ENCODE results near the gene VAV3. TPM values are rescaled to one million over a fixed set of nuclear protein-coding genes. Genes with fewer than 3 reads are reported as not detected.
"Not testable (repeated sequence)": the region's sequence is repeated elsewhere in the genome, so short reads cannot be mapped to it uniquely, and the experiment has no call there.

VAV3 gene
- total RNA-seq, 1 donor from 2014 or later: 4.8 TPM

- Histone ChIP-seq H3K4me3 (ENCODE audit: low read depth, low read length) (no peak overlapping the region), H3K27me3 (ENCODE audit: control insufficient read depth, insufficient read depth, low read length) (no peaks in the 10 kb centered on the region), H3K36me3 (ENCODE audit: control insufficient read depth, insufficient read depth, low read length) (no peaks in the 10 kb centered on the region)
- no peak for DNase-seq (ENCODE audit: low read depth)
- TF ChIP-seq CTCF (IDR thresholded peaks at IDR 0.05; ENCODE audit: insufficient read depth, low read length, poor library complexity, severe bottlenecking): no peak
Measured at GRCh38 chr1:107704911-107705310, 260.1 kb downstream of the VAV3 start.

DNA sequence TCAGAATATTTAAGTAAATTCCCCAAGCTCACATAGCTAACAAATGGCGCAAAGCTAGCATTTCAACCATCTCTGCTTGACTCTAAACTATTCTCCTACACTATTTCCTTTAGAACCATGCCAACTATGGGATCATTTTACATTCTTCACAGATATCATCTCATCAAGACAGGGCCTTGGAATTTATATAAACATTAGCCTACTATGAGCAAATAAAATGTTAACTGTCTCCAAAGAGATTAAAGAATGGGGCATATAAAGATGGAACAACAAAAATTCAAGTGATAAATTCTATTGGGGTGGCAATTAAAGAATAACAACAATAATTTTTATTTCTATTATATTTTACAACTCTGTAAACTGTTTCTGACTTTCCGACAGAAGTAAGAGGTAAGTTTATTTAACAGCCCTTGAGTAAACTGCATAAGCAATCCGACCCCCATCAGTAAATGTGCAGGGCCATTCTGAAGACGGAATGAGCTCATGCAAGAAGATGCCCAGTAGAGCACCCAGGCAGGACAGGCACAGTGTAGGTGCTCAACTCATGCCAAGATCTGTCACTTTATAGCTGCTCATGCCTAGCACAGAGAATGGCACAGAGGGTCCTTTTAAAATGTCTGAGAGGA lies 261.9 kb downstream of the VAV3 start:
- DNase-seq (ENCODE audit: low read depth): no peak
- H3K27me3 ChIP-seq (ENCODE audit: control insufficient read depth, insufficient read depth, low read length): no peaks in the 10 kb centered on the region
- TF ChIP-seq CTCF (IDR thresholded peaks at IDR 0.05; ENCODE audit: insufficient read depth, low read length, poor library complexity, severe bottlenecking): no peak
- H3K4me3 ChIP-seq (ENCODE audit: low read depth, low read length): no peak overlapping the region
- no peaks in the 10 kb centered on the region for H3K36me3 ChIP-seq (ENCODE audit: control insufficient read depth, insufficient read depth, low read length)

- not testable (repeated sequence) for H3K36me3 ChIP-seq (ENCODE audit: control insufficient read depth, insufficient read depth, low read length); H3K27me3 ChIP-seq (ENCODE audit: control insufficient read depth, insufficient read depth, low read length); H3K4me3 ChIP-seq (ENCODE audit: low read depth, low read length); DNase-seq (ENCODE audit: low read depth)
Measured at GRCh38 chr1:107700651-107701050, 264.3 kb downstream of the VAV3 start.

DNA sequence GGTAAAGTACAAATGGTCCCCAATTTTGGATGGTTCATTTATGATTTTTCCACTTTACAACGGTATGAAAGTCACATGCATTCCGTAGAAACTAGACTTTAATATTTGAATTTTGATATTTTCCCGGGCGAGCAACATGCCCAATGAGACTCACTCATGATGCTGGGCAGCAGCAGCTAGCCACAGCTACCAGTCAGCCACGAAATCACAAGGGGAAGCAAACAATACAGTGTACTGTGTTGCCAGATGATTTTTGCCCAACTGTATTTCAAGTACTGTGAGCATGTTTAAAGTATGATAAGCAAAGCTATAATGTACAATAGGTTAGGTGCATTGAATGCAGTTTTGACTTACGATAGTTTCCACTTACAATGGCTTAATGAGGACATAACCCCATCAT lies 266.8 kb downstream of the VAV3 start:
- H3K27me3 ChIP-seq (ENCODE audit: control insufficient read depth, insufficient read depth, low read length): no peaks in the 10 kb centered on the region
- no peaks in the 10 kb centered on the region for H3K36me3 ChIP-seq (ENCODE audit: control insufficient read depth, insufficient read depth, low read length)
- no peak for DNase-seq (ENCODE audit: low read depth)
- no peak for TF ChIP-seq CTCF (IDR thresholded peaks at IDR 0.05; ENCODE audit: insufficient read depth, low read length, poor library complexity, severe bottlenecking)
- H3K4me3 ChIP-seq (ENCODE audit: low read depth, low read length): no peak overlapping the region

DNA sequence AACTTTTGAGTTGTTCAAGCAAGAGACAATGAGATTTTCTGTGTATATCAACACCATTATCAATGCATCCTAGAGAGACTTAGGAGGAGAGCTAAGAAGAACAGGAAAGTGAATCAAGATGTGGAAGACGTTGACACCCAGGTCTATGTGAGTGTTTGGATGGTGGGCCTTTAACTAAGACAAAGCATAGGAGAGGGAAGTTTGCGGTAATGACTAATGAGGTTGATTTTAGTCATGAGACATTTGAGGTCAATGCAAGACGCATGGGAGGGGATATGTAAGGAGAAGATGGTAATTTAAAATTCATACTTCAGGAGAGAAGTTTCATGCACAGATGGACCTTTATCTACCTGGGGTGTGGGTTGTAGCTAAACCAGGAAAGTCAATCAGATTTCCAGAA lies 269.6 kb downstream of the VAV3 start:
- TF ChIP-seq CTCF (IDR thresholded peaks at IDR 0.05; ENCODE audit: insufficient read depth, low read length, poor library complexity, severe bottlenecking): no peak
- H3K36me3 ChIP-seq (ENCODE audit: control insufficient read depth, insufficient read depth, low read length): no peaks in the 10 kb centered on the region
- no peaks in the 10 kb centered on the region for H3K27me3 ChIP-seq (ENCODE audit: control insufficient read depth, insufficient read depth, low read length)
- H3K4me3 ChIP-seq (ENCODE audit: low read depth, low read length): no peak overlapping the region
- DNase-seq (ENCODE audit: low read depth): no peak

DNA sequence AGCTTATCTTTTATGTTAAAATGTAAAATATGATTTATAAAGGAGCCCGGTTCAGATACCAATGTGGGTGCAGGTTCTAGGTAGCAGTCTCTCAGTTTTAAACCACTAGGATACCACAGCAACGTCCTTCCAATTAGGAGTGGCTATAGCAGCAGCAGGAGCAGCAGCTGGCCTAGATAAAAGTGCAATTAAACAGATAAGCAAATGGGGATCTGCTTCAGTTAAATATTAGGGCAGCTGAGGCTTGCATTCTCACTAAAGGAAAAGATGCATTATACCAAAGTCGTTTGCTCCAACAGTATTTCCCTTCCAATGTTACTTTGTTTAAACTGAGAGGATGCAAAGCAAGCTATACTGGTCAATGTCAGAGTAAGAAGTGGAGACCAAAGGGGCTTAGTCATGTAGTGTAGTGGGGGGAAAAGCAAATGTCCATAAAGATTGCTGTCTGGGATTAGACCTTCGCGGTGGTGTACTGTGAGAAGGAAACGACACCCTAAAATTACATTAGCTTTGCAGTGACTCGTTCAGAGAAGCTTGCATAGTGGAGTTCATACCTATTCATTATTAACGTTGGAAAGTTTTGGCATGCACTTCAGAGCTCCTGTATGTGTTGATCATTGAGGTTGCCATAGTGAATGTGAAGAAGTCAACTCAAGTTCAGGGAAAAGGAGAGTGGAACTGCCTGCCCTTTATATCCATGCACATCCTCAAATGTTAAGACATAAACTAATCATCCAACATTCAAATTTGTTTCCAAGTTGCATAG lies 272.2 kb downstream of the VAV3 start:
- no peak for DNase-seq (ENCODE audit: low read depth)
- H3K4me3 ChIP-seq (ENCODE audit: low read depth, low read length): no peak overlapping the region
- no peaks in the 10 kb centered on the region for H3K36me3 ChIP-seq (ENCODE audit: control insufficient read depth, insufficient read depth, low read length)
- no peak for TF ChIP-seq CTCF (IDR thresholded peaks at IDR 0.05; ENCODE audit: insufficient read depth, low read length, poor library complexity, severe bottlenecking)
- H3K27me3 ChIP-seq (ENCODE audit: control insufficient read depth, insufficient read depth, low read length): no peaks in the 10 kb centered on the region

All from kidney epithelial cell (primary cell).